ENCODE results near the gene SCEL. TPM values are rescaled to one million over a fixed set of nuclear protein-coding genes. Genes with fewer than 3 reads are reported as not detected.

Gene SCEL
- total and polyA plus RNA-seq, 2 donors (not counting 3 experiments of a cell fraction or from before 2014, with no cell fraction given) = not detected

GRCh38 chr13:77528414-77528813 lies 7.1 kb upstream of the SCEL start:
- no peak overlapping the region for H2AFZ ChIP-seq (ENCODE audit: low read depth, low read length)
- H4K20me1 ChIP-seq (replicated peaks; ENCODE audit: control insufficient read depth, extremely low read depth, insufficient read depth, low read length) = no peaks in the 10 kb centered on the region
- no peak for FAIRE-seq
- dilution Hi-C loops (cut with MboI; ENCODE audit: extremely low pct_ligation_motif_present, low sequenced_read_pairs) = no loop called here
- H3K4me3 ChIP-seq (replicated peaks in 1 of 3; ENCODE audit: insufficient read depth in 1 of 3, low read depth in 1 of 3, low read length in 3 of 3) = no peak overlapping the region
- POLR2A ChIA-PET = no interaction called here
- H3K79me2 ChIP-seq (ENCODE audit: control insufficient read depth, insufficient read depth, low read length) = no peaks in the 10 kb centered on the region
- intact Hi-C loops (cut with micrococcal nuclease) = no loop called here
- no peaks in the 10 kb centered on the region for H3K9me1 ChIP-seq (replicated peaks; ENCODE audit: control insufficient read depth, extremely low read depth, insufficient read depth, low read length)
- no peak overlapping the region for H3K9ac ChIP-seq (replicated peaks; ENCODE audit: extremely low read depth, insufficient read depth, low read length)
- CTCF ChIA-PET = interaction anchor here (1.1 to 1.9 kb wide), 4 partner anchors 10 to 36 kb away, joined by 3 to 7 read pairs (median 5); no protein-coding TSS in a partner anchor
- peaks cover 0 to 2% of the 10 kb centered on the region in 2 experiments for H3K27me3 ChIP-seq (ENCODE audit: control insufficient read depth in 2 of 2, insufficient read depth in 2 of 2, low read length in 2 of 2)
- no peaks in the 10 kb centered on the region for H3K36me3 ChIP-seq (ENCODE audit: control insufficient read depth in 2 of 2, extremely low read depth in 1 of 2, insufficient read depth in 2 of 2, low read length in 2 of 2)
- no peak overlapping the region for H3K27ac ChIP-seq (ENCODE audit: insufficient read depth, low read depth, low read length)
- TF ChIP-seq EZH2 (IDR thresholded peaks at IDR 0.05; ENCODE audit: borderline replicate concordance, low read depth, low read length, severe bottlenecking) (no peak), JUN (IDR thresholded peaks at IDR 0.05; ENCODE audit: borderline replicate concordance, insufficient read depth, insufficient read length, low read depth) (no peak), MAX (IDR thresholded peaks at IDR 0.05; ENCODE audit: insufficient read depth, insufficient read length) (no peak), GATA2 (IDR thresholded peaks at IDR 0.05; ENCODE audit: insufficient read depth, insufficient read length, low read depth, low read length) (no peak), POLR2A (IDR thresholded peaks at IDR 0.05; ENCODE audit: low read depth, low read length) (no peak), FOS (IDR thresholded peaks at IDR 0.05; ENCODE audit: borderline replicate concordance, insufficient read depth, low read length) (no peak), POLR2AphosphoS5 (IDR thresholded peaks at IDR 0.05; ENCODE audit: insufficient read depth, low read depth, low read length) (no peak), MYC (IDR thresholded peaks at IDR 0.05; ENCODE audit: low read depth, low read length) (no peak), CTCF (IDR thresholded peaks at IDR 0.05; ENCODE audit: extremely low read depth in 1 of 2, insufficient read depth in 1 of 2, low read depth in 1 of 2, low read length in 2 of 2) (no peak)
- H3K9me3 ChIP-seq (replicated peaks; ENCODE audit: control insufficient read depth, insufficient read depth, low read length) = no peaks in the 10 kb centered on the region
- H3K4me2 ChIP-seq (ENCODE audit: insufficient read depth, low read length) = no peak overlapping the region
- no TSS peak for BruUV-seq (replicated peaks)
- no peaks in the 10 kb centered on the region for H3K4me1 ChIP-seq (ENCODE audit: control insufficient read depth, extremely low read depth, insufficient read depth, low read length)
- no peak for DNase-seq (ENCODE audit: low read depth, low spot score)

Measured in endothelial cell of umbilical vein (primary cell).